HFFc6 (cell line): ENCODE data around the gene KDM8. TPM values are rescaled to one million over a fixed set of nuclear protein-coding genes. Genes with fewer than 3 reads are reported as not detected.
A peak's percentile ranks its signal among the peaks of the same experiment; 100 is the strongest.

ENCODE experiments used
- DNase-seq: peaks from one replicate; pipeline ENCODE4 v3.0.0-alpha.2; 2018
- H3K27ac Mint-ChIP-seq: 2 replicates; pipeline ENCODE4 v1.8.0; 2020; ENCODE audit warnings: mild to moderate bottlenecking, mixed read lengths
- H3K27me3 Mint-ChIP-seq: 2 replicates; pipeline ENCODE4 v1.8.0; 2021; ENCODE audit warnings: mild to moderate bottlenecking, moderate library complexity, mixed read lengths; ENCODE audit not compliant: insufficient read depth
- H3K36me3 Mint-ChIP-seq: 2 replicates; pipeline ENCODE4 v1.8.0; 2021; ENCODE audit warnings: low read depth, mixed read lengths
- H3K4me1 Mint-ChIP-seq: 2 replicates; pipeline ENCODE4 v1.8.0; 2020; ENCODE audit warnings: low read depth, mixed read lengths
- H3K4me3 Mint-ChIP-seq: 2 replicates; pipeline ENCODE4 v1.8.0; 2020; ENCODE audit warnings: mild to moderate bottlenecking, moderate library complexity, mixed read lengths
- H3K9me3 Mint-ChIP-seq: 2 replicates; pipeline ENCODE4 v1.8.0; 2020; ENCODE audit warnings: mild to moderate bottlenecking, mixed read lengths
- CTCF ChIP-seq: fragments of 200-600 bp; sonication (generic); IDR thresholded peaks from 2 replicates; pipeline ENCODE4 v1.5.0; 2021; ENCODE audit warnings: antibody characterized with exemption, mild to moderate bottlenecking
- total RNA-seq, 6 experiments: library from RNA; stranded (reverse); fragmentation: NEBNext Ultra II Directional; extraction: Animal tissue kit (Norgen Biotek cat#: 25700); gene quantifications; 2 replicates in 1 of 6; 3 replicates in 5 of 6; pipeline ENCODE4 v1.2.3, GENCODE V29; 2021

KDM8 gene
- total RNA-seq, 6 experiments from 2014 or later: 4.1 to 5.8 (median 4.9) TPM

- DNase-seq: no peak
- H3K27ac Mint-ChIP-seq: peak overlapping the region; percentile 89
- no peaks in the 10 kb centered on the region; the same call in 1 of the 2 replicates for H3K36me3 Mint-ChIP-seq
- no peaks in the 10 kb centered on the region for H3K9me3 Mint-ChIP-seq
- H3K4me1 Mint-ChIP-seq: peaks cover 26% of the 10 kb centered on the region
- peak overlapping the region; percentile 26; the same call in 1 of the 2 replicates for H3K4me3 Mint-ChIP-seq
- TF ChIP-seq CTCF: no peak
- H3K27me3 Mint-ChIP-seq: peaks cover 4% of the 10 kb centered on the region
Observed at GRCh38 chr16:27221576-27222248, 18.4 kb downstream of the KDM8 start.

- Mint-ChIP-seq H3K4me3 (peak overlapping the region; percentile 26), H3K27ac (peak overlapping the region; percentile 89), H3K4me1 (peaks cover 26% of the 10 kb centered on the region), H3K27me3 (peaks cover 4% of the 10 kb centered on the region), H3K36me3 (no peaks in the 10 kb centered on the region; the same call in 1 of the 2 replicates), H3K9me3 (no peaks in the 10 kb centered on the region)
- peak; percentile 75 for DNase-seq
- TF ChIP-seq CTCF: no peak
Observed at GRCh38 chr16:27222249-27223225, 19.2 kb downstream of the KDM8 start.

- no peak for DNase-seq
- Mint-ChIP-seq H3K27me3 (peaks cover 4% of the 10 kb centered on the region), H3K4me1 (peaks cover 26% of the 10 kb centered on the region), H3K27ac (peak overlapping the region; percentile 89), H3K36me3 (no peaks in the 10 kb centered on the region; the same call in 1 of the 2 replicates), H3K4me3 (peak overlapping the region; percentile 25; the same call in 1 of the 2 replicates), H3K9me3 (no peaks in the 10 kb centered on the region)
- peak; percentile 51 for TF ChIP-seq CTCF
Observed at GRCh38 chr16:27223226-27223610, 19.9 kb downstream of the KDM8 start.

GRCh38 chr16:27223701-27224100, 20.4 kb downstream of the KDM8 start:
- no peak overlapping the region for H3K4me3 Mint-ChIP-seq
- no peaks in the 10 kb centered on the region; the same call in 1 of the 2 replicates for H3K36me3 Mint-ChIP-seq
- peaks cover 26% of the 10 kb centered on the region for H3K4me1 Mint-ChIP-seq
- DNase-seq: no peak
- no peak for TF ChIP-seq CTCF
- no peak overlapping the region for H3K27ac Mint-ChIP-seq
- no peaks in the 10 kb centered on the region for H3K9me3 Mint-ChIP-seq
- H3K27me3 Mint-ChIP-seq: peaks cover 4% of the 10 kb centered on the region

GRCh38 chr16:27224271-27224737, 21.0 kb downstream of the KDM8 start:
- no peaks in the 10 kb centered on the region for H3K9me3 Mint-ChIP-seq
- H3K27ac Mint-ChIP-seq: no peak overlapping the region
- no peak for TF ChIP-seq CTCF
- peaks cover 4% of the 10 kb centered on the region for H3K27me3 Mint-ChIP-seq
- H3K36me3 Mint-ChIP-seq: no peaks in the 10 kb centered on the region; the same call in 1 of the 2 replicates
- no peak for DNase-seq
- no peak overlapping the region for H3K4me3 Mint-ChIP-seq
- peaks cover 26% of the 10 kb centered on the region for H3K4me1 Mint-ChIP-seq
